Epithelial cell of esophagus (primary cell): ENCODE data around the gene STUM.

Experiments
- DNase-seq: peaks from one replicate; pipeline ENCODE4 v3.0.0; 2010; ENCODE audit warnings: low read depth
- H3K4me3 ChIP-seq: 2 replicates; pipeline ENCODE4 v1.5.1; 2011; ENCODE audit warnings: mild to moderate bottlenecking, low read length, control low read depth
- CTCF ChIP-seq: IDR thresholded peaks from 2 replicates; pipeline ENCODE4 v1.5.1; 2011; ENCODE audit warnings: low read depth, mild to moderate bottlenecking, low read length, control low read depth, inconsistent platforms; ENCODE audit not compliant: insufficient read depth; ENCODE audit errors: missing control alignments

Gene STUM

GRCh38 chr1:226533220-226533619 is 15.3 kb upstream of the STUM start:
- no peak for TF ChIP-seq CTCF
- DNase-seq = no peak
- H3K4me3 ChIP-seq = no peak overlapping the region

GRCh38 chr1:226534098-226534497 is 14.5 kb upstream of the STUM start:
- no peak for TF ChIP-seq CTCF
- no peak overlapping the region for H3K4me3 ChIP-seq
- no peak for DNase-seq

GRCh38 chr1:226534645-226535044 is 13.9 kb upstream of the STUM start:
- no peak overlapping the region for H3K4me3 ChIP-seq
- DNase-seq = no peak
- no peak for TF ChIP-seq CTCF

- H3K4me3 ChIP-seq = no peak overlapping the region
- no peak for TF ChIP-seq CTCF
- DNase-seq = no peak
These were observed 12.9 kb upstream of the STUM start for GRCh38 chr1:226535666-226536065.

GRCh38 chr1:226541231-226541630 is 7.3 kb upstream of the STUM start:
- no peak for DNase-seq
- TF ChIP-seq CTCF = no peak
- no peak overlapping the region for H3K4me3 ChIP-seq

GRCh38 chr1:226541631-226542622 is 6.6 kb upstream of the STUM start:
- peak; percentile 53 for DNase-seq
- no peak for TF ChIP-seq CTCF

GRCh38 chr1:226542623-226543103 is 5.9 kb upstream of the STUM start:
- no peak overlapping the region for H3K4me3 ChIP-seq
- no peak for DNase-seq
- TF ChIP-seq CTCF = no peak

More at GRCh38 chr1:226541631-226542622, 6.6 kb upstream of the STUM start:
- H3K4me3 ChIP-seq = no peak overlapping the region
